Measurements from ENCODE around the gene TIMM17B. TPM values are rescaled to one million over a fixed set of nuclear protein-coding genes. Genes with fewer than 3 reads are reported as not detected.

Gene TIMM17B
- total and polyA plus RNA-seq, 2 experiments from 2014 or later, result 42.5 to 113 TPM

DNA sequence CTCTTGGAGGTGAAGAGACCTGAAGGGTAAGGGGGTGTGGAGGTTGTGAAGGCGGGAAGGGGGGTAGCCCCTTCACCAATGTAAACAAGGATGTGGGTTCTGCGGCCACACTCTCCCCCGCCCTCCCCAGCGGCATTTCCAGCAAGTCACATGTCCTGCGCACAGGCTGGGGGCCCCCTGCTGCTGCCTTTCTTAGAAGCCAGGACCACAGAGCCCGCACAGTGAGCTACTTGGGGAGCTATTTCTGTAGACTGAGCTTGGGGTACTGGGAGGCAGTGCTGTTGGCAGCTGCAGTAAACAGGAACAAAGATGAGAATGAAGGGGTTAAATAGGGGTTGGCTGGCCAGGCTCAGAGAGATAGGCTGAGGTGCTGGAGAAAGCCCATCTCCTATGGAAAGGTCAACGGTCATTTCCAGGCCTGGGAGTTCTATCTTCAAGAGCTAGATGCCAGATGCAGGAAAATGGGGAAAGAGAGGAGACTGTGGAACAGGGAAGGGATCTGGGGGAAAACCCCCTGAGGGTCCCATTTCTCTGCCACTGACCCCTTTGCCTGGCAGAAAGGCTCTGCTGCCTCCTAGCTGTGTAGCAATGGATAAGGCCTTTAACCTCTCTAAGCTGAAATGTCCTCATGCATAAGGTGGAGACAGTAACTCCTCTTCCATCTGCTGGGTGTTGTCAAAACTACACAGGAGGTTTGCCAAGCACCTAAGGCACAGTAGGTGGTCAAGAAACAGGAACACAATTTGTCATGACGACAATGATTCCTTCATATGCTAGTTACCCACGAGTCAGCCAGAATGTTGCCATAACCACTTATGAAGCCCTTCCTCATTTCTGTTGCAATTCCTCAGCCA is 39.7 kb upstream of the TIMM17B start:
- Histone ChIP-seq H4K20me1 (ENCODE audit: insufficient read depth, poor library complexity, severe bottlenecking) (peaks cover 6% of the 10 kb centered on the region), H3K79me2 (peaks cover 30% of the 10 kb centered on the region)
- DNase-seq (ENCODE audit: low spot score), result no peak

GRCh38 chrX:48936429-48937053 is 39.0 kb upstream of the TIMM17B start:
- no peaks in the 10 kb centered on the region for H3K4me1 ChIP-seq (ENCODE audit: insufficient read depth)
- H3K27ac ChIP-seq, result no peak overlapping the region

More for the DNA sequence above, 39.7 kb upstream of the TIMM17B start:
- Histone ChIP-seq H3K4me2 (peak overlapping the region; percentile 8), H3K36me3 (replicated peaks; ENCODE audit: insufficient read depth, low read depth) (no peaks in the 10 kb centered on the region), H3K4me3 (no peak overlapping the region), H3K4me1 (ENCODE audit: insufficient read depth) (no peaks in the 10 kb centered on the region), H3K9me3 (ENCODE audit: low read depth) (no peaks in the 10 kb centered on the region), H2AFZ (no peak overlapping the region), H3K9me2 (replicated peaks; ENCODE audit: insufficient read depth) (no peaks in the 10 kb centered on the region), H3K27me3 (no peaks in the 10 kb centered on the region), H3K27ac (peak overlapping the region; percentile 20)
- WGBS (ENCODE audit: low lambda C conversion rate, missing lambda C conversion rate), result 45% methylated on average over 9 of the region's 9 CpGs
- TF ChIP-seq, protein P1, sequence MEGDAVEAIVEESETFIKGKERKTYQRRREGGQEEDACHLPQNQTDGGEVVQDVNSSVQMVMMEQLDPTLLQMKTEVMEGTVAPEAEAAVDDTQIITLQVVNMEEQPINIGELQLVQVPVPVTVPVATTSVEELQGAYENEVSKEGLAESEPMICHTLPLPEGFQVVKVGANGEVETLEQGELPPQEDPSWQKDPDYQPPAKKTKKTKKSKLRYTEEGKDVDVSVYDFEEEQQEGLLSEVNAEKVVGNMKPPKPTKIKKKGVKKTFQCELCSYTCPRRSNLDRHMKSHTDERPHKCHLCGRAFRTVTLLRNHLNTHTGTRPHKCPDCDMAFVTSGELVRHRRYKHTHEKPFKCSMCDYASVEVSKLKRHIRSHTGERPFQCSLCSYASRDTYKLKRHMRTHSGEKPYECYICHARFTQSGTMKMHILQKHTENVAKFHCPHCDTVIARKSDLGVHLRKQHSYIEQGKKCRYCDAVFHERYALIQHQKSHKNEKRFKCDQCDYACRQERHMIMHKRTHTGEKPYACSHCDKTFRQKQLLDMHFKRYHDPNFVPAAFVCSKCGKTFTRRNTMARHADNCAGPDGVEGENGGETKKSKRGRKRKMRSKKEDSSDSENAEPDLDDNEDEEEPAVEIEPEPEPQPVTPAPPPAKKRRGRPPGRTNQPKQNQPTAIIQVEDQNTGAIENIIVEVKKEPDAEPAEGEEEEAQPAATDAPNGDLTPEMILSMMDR (IDR thresholded peaks at IDR 0.05; ENCODE audit: poor library complexity), result peak; percentile 13
- TF ChIP-seq EZH2phosphoT487 (IDR thresholded peaks at IDR 0.05; ENCODE audit: low read depth, severe bottlenecking, unreplicated experiment), result no peak
- no peak for TF ChIP-seq EZH2 (IDR thresholded peaks at IDR 0.05; ENCODE audit: borderline replicate concordance)

DNA sequence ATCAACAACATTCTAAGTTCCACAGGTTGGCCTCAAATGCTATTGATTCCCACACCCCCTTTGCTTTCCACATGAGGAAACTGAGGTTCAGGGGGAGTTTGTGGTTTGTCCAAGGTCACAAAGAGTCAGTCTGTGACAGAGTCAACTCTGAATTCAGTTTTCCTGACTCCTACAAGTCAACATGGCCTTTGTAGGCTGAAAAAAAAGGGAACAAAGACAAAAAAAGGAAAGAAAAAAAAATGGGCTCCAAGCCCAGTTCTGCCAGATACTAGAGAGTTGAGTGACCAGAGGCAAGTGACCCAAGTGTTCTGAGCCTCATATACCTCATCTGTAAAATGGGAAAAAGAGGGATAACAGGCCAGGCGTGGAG is 37.7 kb upstream of the TIMM17B start:
- H3K4me1 ChIP-seq (ENCODE audit: insufficient read depth), result no peaks in the 10 kb centered on the region
- no peak overlapping the region for H3K27ac ChIP-seq
- DNase-seq (ENCODE audit: low spot score), result no peak
- no peak for TF ChIP-seq EZH2phosphoT487 (IDR thresholded peaks at IDR 0.05; ENCODE audit: low read depth, severe bottlenecking, unreplicated experiment)
- H2AFZ ChIP-seq, result no peak overlapping the region
- H4K20me1 ChIP-seq (ENCODE audit: insufficient read depth, poor library complexity, severe bottlenecking), result peaks cover 6% of the 10 kb centered on the region
- no peaks in the 10 kb centered on the region for H3K27me3 ChIP-seq
- no peaks in the 10 kb centered on the region for H3K9me2 ChIP-seq (replicated peaks; ENCODE audit: insufficient read depth)
- H3K79me2 ChIP-seq, result peaks cover 22% of the 10 kb centered on the region
- no peaks in the 10 kb centered on the region for H3K36me3 ChIP-seq (replicated peaks; ENCODE audit: insufficient read depth, low read depth)
- H3K4me3 ChIP-seq, result no peak overlapping the region
- H3K9me3 ChIP-seq (ENCODE audit: low read depth), result no peaks in the 10 kb centered on the region
- WGBS (ENCODE audit: low lambda C conversion rate, missing lambda C conversion rate), result 100% methylated on average over 1 of the region's 1 CpG
- no peak overlapping the region for H3K4me2 ChIP-seq

More at GRCh38 chrX:48936429-48937053, 39.0 kb upstream of the TIMM17B start:
- no peaks in the 10 kb centered on the region for H3K9me3 ChIP-seq (ENCODE audit: low read depth)
- no peak for DNase-seq (ENCODE audit: low spot score)
- 87% methylated on average over 8 of the region's 8 CpGs for WGBS (ENCODE audit: low lambda C conversion rate, missing lambda C conversion rate)
- H2AFZ ChIP-seq, result no peak overlapping the region
- peak overlapping the region; percentile 8 for H3K4me2 ChIP-seq
- H3K9me2 ChIP-seq (replicated peaks; ENCODE audit: insufficient read depth), result no peaks in the 10 kb centered on the region
- H4K20me1 ChIP-seq (ENCODE audit: insufficient read depth, poor library complexity, severe bottlenecking), result peaks cover 6% of the 10 kb centered on the region
- H3K36me3 ChIP-seq (replicated peaks; ENCODE audit: insufficient read depth, low read depth), result no peaks in the 10 kb centered on the region
- H3K4me3 ChIP-seq, result no peak overlapping the region
- H3K27me3 ChIP-seq, result no peaks in the 10 kb centered on the region
- TF ChIP-seq EZH2 (IDR thresholded peaks at IDR 0.05; ENCODE audit: borderline replicate concordance) (no peak), EZH2phosphoT487 (IDR thresholded peaks at IDR 0.05; ENCODE audit: low read depth, severe bottlenecking, unreplicated experiment) (no peak)
- TF ChIP-seq, protein P1 (IDR thresholded peaks at IDR 0.05; ENCODE audit: poor library complexity), result no peak
- H3K79me2 ChIP-seq, result peaks cover 30% of the 10 kb centered on the region
